HG03108 (cell line): ENCODE measurements around the gene MPST.

ENCODE experiments used
- ATAC-seq: cut with Tn5 transposase; IDR thresholded peaks from one replicate; pipeline ENCODE4 v1.9.1; 2021; ENCODE audit warnings: moderate library complexity; ENCODE audit not compliant: unreplicated experiment

The MPST gene

DNA sequence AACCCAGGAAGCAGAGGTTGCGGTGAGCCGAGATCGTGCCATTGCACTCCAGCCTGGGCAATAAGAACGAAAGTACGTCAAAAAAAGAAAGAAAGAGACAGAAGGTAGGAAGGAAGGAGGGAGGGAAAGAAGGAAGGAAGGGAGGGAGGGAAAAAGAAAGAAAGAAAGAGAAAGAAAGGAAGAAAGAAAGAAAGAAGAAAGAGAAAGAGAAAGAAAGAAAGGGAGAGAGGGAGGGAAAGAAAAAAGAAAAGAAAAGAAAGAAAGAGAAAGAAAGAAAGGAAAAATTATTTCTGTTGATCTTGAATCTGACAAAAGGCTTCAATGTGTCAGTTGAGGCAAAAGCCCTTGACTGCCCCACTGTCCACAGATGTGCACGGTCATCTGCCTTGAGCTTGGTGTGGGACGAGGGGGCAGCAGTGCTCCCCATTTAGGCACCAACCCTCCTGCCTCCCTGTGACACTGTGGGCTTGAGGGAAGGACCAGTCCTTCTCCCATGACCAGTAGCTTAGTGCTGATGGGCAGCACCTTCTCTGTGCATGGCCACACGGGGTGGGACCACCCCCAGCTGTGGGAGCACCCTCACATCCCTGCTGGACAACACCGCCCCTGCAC is 56.4 kb downstream of the MPST start:
- no peak for ATAC-seq

DNA sequence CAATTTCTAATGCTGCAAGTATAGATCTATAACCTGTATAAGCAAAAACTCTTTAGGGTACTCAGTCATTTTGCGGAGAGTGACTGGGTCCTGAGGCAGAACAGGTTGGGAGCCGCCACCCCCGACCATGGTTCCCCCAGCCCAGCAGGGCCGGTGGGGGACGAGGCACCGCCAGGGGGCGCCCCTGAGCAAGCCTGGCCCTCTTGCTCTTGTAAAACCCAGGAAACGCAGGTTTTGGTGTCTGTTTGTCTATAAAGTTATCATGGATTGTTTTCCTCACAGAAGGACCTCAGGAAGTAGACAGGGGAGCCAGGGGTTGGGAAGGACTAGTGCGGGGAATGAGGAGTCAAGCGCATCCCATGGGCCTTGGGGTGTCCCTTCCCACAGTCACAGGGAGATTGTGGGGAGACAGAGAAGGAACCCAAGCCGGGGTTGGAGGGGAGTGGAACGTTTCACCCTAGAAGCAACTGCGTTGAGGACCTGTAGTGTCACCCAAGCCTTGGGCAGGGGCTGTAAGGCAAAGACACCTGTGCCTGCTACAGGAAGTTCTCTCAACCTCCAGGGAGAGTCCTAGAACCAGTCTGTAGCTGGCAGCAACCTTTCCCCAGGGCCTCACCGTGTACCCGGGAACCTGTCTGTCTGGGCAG is 58.4 kb downstream of the MPST start:
- no peak for ATAC-seq

DNA sequence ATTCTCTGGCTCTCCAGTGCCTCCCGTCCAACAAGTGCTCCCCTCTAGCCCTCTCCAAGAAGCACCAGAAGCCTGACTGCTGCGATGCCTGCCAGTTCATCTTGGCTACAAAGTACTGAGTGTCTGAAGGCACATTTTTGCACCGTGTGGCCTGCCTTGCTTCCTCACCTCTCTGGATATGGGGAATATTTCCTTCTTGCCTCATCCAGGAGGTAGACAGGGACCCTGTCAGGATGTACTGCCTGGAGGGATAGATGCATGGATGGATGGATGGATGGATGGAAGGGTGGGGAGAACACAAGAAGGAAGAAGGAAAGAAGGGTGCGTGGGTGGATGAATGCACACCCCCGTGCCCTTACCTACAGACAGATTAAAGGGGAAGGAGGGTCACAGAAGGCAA is 59.6 kb downstream of the MPST start:
- ATAC-seq, result no peak
